ENCODE measurements around the gene PNPLA2.

GRCh38 chr11:839280-839623 lies 20.5 kb downstream of the PNPLA2 start:
- TF ChIP-seq POLR2A (IDR thresholded peaks at IDR 0.05; ENCODE audit: low read length), result no peak
- no peak for TF ChIP-seq GATA1 (IDR thresholded peaks at IDR 0.05; ENCODE audit: low read depth, low read length)
